ENCODE measurements around the gene PIGO.

DNA sequence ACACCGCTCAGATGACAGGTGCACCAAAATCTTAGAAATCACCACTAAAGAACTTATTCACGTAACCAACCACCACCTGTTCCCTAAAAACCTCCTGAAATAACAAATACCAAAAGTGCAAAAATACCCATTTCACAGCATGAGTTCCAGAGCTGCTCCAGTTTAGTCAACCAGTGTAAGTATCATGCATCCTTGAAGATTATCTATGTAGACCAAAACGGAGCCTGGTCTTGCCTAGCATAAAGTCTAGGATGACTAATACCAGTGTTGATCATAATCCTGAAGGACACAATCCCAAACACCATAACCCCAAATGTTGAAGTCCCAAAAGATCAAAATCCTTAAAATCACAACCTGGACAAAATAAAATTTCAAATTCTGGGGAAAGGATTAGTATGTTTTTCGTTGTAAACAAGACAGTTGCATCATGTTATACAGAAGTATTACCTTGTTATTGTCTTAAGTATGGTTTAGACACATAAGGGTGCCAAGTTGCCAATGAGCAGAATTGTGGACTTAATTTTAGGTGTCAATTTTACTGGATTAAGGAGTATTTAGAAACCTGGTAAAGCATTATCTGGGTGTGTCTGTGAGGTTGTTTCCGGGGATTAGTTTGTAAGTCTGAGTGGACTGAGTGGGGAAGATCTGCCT lies 42.1 kb downstream of the PIGO start:
- TF ChIP-seq, protein P1, sequence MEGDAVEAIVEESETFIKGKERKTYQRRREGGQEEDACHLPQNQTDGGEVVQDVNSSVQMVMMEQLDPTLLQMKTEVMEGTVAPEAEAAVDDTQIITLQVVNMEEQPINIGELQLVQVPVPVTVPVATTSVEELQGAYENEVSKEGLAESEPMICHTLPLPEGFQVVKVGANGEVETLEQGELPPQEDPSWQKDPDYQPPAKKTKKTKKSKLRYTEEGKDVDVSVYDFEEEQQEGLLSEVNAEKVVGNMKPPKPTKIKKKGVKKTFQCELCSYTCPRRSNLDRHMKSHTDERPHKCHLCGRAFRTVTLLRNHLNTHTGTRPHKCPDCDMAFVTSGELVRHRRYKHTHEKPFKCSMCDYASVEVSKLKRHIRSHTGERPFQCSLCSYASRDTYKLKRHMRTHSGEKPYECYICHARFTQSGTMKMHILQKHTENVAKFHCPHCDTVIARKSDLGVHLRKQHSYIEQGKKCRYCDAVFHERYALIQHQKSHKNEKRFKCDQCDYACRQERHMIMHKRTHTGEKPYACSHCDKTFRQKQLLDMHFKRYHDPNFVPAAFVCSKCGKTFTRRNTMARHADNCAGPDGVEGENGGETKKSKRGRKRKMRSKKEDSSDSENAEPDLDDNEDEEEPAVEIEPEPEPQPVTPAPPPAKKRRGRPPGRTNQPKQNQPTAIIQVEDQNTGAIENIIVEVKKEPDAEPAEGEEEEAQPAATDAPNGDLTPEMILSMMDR (IDR thresholded peaks at IDR 0.05): no peak
- no peak for TF ChIP-seq POLR2AphosphoS5 (IDR thresholded peaks at IDR 0.05; ENCODE audit: insufficient read depth in 1 of 2, low read depth in 1 of 2)
- no peak for TF ChIP-seq POLR2A (IDR thresholded peaks at IDR 0.05)

All from vagina (tissue), 2 donors.